HUES6 (cell line): ENCODE results near the gene DIP2C.

ENCODE experiments used
- H3K27ac ChIP-seq: 2 replicates; pipeline ENCODE4 v1.7.0; 2013; ENCODE audit warnings: low read depth, mild to moderate bottlenecking, low read length, inconsistent platforms
- H3K27me3 ChIP-seq: 2 replicates; pipeline ENCODE4 v1.6.1; 2013; ENCODE audit warnings: low read length; ENCODE audit not compliant: control insufficient read depth, insufficient read depth
- H3K36me3 ChIP-seq: 2 replicates; pipeline ENCODE4 v1.6.1; 2013; ENCODE audit warnings: low read length; ENCODE audit not compliant: control insufficient read depth, insufficient read depth
- H3K4me1 ChIP-seq: 2 replicates; pipeline ENCODE4 v1.6.1; 2013; ENCODE audit warnings: low read length; ENCODE audit not compliant: control insufficient read depth, insufficient read depth
- H3K4me3 ChIP-seq: 2 replicates; pipeline ENCODE4 v1.5.1; 2013; ENCODE audit warnings: low read depth, low read length
- H3K9ac ChIP-seq: one replicate; pipeline ENCODE4 v1.6.1; 2013; ENCODE audit warnings: mild to moderate bottlenecking, low read length
- H3K9me3 ChIP-seq: 2 replicates; pipeline ENCODE4 v1.6.1; 2013; ENCODE audit warnings: low read depth, low read length; ENCODE audit not compliant: control insufficient read depth, insufficient read depth

Gene DIP2C

DNA sequence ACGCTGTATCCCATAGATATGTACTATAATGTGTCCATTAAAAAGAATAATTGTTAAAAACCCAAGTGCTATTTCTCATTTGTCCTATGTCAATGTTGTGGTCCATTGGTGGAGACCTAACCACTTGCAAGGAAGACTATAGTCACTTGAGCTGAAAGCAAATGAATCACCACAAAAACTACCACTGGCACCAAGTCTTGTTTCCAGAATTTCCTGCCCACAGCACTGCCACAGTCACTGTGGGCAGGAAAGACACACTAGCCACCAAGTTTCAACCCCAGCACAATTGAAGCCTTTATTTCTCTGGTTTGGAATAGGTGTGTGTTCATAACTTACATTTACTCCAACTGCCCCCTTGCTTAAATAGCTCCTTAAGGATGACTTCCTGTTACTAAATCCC is 12.4 kb downstream of the DIP2C start:
- Histone ChIP-seq H3K9ac (no peak overlapping the region), H3K4me3 (no peak overlapping the region), H3K27me3 (no peaks in the 10 kb centered on the region), H3K36me3 (no peaks in the 10 kb centered on the region), H3K27ac (no peak overlapping the region), H3K4me1 (no peaks in the 10 kb centered on the region), H3K9me3 (no peaks in the 10 kb centered on the region)

- no peak overlapping the region for H3K27ac ChIP-seq
- no peaks in the 10 kb centered on the region for H3K4me1 ChIP-seq
- no peaks in the 10 kb centered on the region for H3K36me3 ChIP-seq
- H3K9ac ChIP-seq: no peak overlapping the region
- no peaks in the 10 kb centered on the region for H3K27me3 ChIP-seq
- no peak overlapping the region for H3K4me3 ChIP-seq
- H3K9me3 ChIP-seq: peaks cover 3% of the 10 kb centered on the region; the same call in 1 of the 2 replicates
These were observed 13.3 kb downstream of the DIP2C start for GRCh38 chr10:676178-676577.

DNA sequence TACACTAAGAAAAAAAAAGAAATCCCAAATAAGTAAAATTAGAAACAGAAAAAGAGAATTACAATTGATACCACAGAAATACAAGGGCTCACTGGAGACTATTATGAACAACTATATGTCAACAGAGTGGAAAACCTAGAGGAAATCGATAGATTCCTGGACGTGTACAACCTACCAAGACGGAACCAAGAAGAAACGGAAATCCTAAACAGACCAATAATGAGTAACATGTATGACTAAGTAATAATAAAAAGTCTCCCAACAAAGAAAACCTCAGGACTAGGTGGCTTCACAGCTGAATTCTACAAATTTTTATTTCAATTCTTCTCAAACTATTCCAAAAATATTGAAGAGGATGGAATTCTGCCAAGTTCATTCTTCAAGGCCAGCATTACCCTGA is 13.9 kb downstream of the DIP2C start:
- no peak overlapping the region for H3K9ac ChIP-seq
- H3K4me1 ChIP-seq: no peaks in the 10 kb centered on the region
- peaks cover 3% of the 10 kb centered on the region; the same call in 1 of the 2 replicates for H3K9me3 ChIP-seq
- H3K36me3 ChIP-seq: no peaks in the 10 kb centered on the region
- no peak overlapping the region for H3K4me3 ChIP-seq
- no peaks in the 10 kb centered on the region for H3K27me3 ChIP-seq
- no peak overlapping the region for H3K27ac ChIP-seq

- no peaks in the 10 kb centered on the region for H3K27me3 ChIP-seq
- no peak overlapping the region for H3K4me3 ChIP-seq
- H3K9ac ChIP-seq: no peak overlapping the region
- peaks cover 6% of the 10 kb centered on the region; the same call in 1 of the 2 replicates for H3K9me3 ChIP-seq
- no peak overlapping the region for H3K27ac ChIP-seq
- H3K36me3 ChIP-seq: no peaks in the 10 kb centered on the region
- no peaks in the 10 kb centered on the region for H3K4me1 ChIP-seq
These were observed 16.0 kb downstream of the DIP2C start for GRCh38 chr10:673492-673891.

GRCh38 chr10:672992-673391 is 16.5 kb downstream of the DIP2C start:
- Histone ChIP-seq H3K27ac (no peak overlapping the region), H3K9me3 (peaks cover 6% of the 10 kb centered on the region; the same call in 1 of the 2 replicates), H3K9ac (no peak overlapping the region), H3K4me1 (no peaks in the 10 kb centered on the region), H3K36me3 (no peaks in the 10 kb centered on the region), H3K4me3 (no peak overlapping the region), H3K27me3 (no peaks in the 10 kb centered on the region)

DNA sequence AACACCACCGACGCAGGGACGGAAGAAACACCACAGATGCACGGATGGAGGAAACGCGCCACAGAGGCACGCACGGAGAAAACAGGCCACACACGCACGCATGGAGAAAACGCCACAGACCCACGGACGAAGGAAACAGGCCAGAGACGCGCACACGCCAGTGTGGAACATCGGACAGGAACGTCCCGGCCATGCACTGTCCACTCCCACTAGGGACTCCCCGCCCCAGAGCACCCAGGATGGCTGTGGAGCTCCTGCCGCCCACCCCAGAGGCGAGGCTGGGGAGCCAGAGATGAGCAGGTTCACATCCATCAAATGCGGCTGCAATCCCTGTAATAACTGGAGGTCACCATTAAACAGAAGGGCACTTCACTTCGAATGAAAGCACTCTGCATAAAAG is 17.3 kb downstream of the DIP2C start:
- no peaks in the 10 kb centered on the region for H3K4me1 ChIP-seq
- no peak overlapping the region for H3K9ac ChIP-seq
- H3K27me3 ChIP-seq: no peaks in the 10 kb centered on the region
- no peaks in the 10 kb centered on the region for H3K36me3 ChIP-seq
- peaks cover 6% of the 10 kb centered on the region; the same call in 1 of the 2 replicates for H3K9me3 ChIP-seq
- H3K27ac ChIP-seq: no peak overlapping the region
- no peak overlapping the region for H3K4me3 ChIP-seq

GRCh38 chr10:670990-671389 is 18.5 kb downstream of the DIP2C start:
- H3K4me3 ChIP-seq: no peak overlapping the region
- H3K27ac ChIP-seq: no peak overlapping the region
- no peak overlapping the region for H3K9ac ChIP-seq
- H3K4me1 ChIP-seq: no peaks in the 10 kb centered on the region
- peaks cover 6% of the 10 kb centered on the region; the same call in 1 of the 2 replicates for H3K9me3 ChIP-seq
- H3K27me3 ChIP-seq: no peaks in the 10 kb centered on the region
- H3K36me3 ChIP-seq: no peaks in the 10 kb centered on the region

- Histone ChIP-seq H3K27ac (no peak overlapping the region), H3K4me1 (no peaks in the 10 kb centered on the region), H3K9me3 (peaks cover 6% of the 10 kb centered on the region; the same call in 1 of the 2 replicates), H3K36me3 (no peaks in the 10 kb centered on the region), H3K27me3 (no peaks in the 10 kb centered on the region), H3K9ac (no peak overlapping the region), H3K4me3 (no peak overlapping the region)
These were observed 19.4 kb downstream of the DIP2C start for GRCh38 chr10:670038-670437.

DNA sequence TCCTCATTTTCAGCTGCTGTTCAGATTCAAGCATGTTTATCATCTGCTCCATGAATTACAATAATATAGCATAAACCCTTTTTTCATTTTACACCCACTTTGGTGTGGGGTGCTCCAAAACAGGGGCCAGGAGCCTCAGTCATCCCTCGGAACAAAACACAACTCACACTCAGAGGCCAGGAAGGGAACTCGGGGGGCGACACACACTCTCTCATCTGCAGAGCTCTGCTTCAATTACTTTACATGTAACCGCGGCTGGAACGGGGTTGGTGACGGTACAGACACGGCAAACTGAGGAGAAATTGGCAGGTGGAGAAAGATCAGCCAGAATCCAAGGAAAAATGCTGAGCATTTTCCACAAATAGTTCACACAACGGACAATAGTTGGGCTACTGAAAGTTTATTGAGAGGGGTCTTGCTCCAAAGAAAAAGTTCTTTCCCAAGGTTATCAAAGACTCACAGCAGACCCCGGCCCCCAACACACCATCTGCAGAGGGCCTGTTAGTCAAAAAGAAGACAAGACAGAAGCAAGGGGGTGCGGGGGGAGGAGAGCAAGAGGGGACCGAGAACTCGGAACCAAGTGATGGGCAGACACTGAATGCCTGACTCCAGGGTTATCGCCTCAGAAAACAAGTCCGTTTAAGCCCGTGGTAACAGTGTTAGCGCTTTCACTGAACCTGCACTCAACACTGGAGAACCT is 20.5 kb downstream of the DIP2C start:
- H3K9me3 ChIP-seq: peaks cover 6% of the 10 kb centered on the region; the same call in 1 of the 2 replicates
- no peak overlapping the region for H3K9ac ChIP-seq

DNA sequence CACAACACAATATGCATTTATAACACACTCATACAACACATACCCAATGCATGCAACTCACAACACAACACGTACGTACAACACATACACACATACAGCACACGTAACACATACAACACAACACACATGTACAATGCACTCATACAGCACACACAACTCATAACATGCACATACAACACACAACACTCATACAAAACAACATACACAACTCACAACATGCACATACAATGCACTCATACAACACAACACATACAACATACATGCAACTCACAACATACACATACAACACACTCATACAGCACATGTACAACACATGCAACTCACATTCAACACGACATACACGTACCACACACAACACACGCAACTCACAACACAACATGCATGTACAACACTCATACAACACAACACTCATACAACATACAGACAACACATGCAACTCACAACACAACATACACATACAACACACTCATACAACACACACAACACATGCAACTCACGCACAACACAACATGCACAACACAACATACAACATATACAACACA is 21.8 kb downstream of the DIP2C start:
- no peaks in the 10 kb centered on the region for H3K4me1 ChIP-seq
- H3K9me3 ChIP-seq: peaks cover 6% of the 10 kb centered on the region; the same call in 1 of the 2 replicates

More for the DNA sequence above, 20.5 kb downstream of the DIP2C start:
- Histone ChIP-seq H3K36me3 (no peaks in the 10 kb centered on the region), H3K27me3 (no peaks in the 10 kb centered on the region), H3K4me1 (no peaks in the 10 kb centered on the region), H3K27ac (no peak overlapping the region), H3K4me3 (no peak overlapping the region)

GRCh38 chr10:667096-667495 is 22.4 kb downstream of the DIP2C start:
- Histone ChIP-seq H3K36me3 (no peaks in the 10 kb centered on the region), H3K27ac (no peak overlapping the region), H3K4me1 (peaks cover 2% of the 10 kb centered on the region), H3K4me3 (no peak overlapping the region), H3K27me3 (no peaks in the 10 kb centered on the region), H3K9ac (no peak overlapping the region), H3K9me3 (peaks cover 6% of the 10 kb centered on the region; the same call in 1 of the 2 replicates)

More for the DNA sequence above, 21.8 kb downstream of the DIP2C start:
- Histone ChIP-seq H3K27ac (no peak overlapping the region), H3K4me3 (no peak overlapping the region), H3K36me3 (no peaks in the 10 kb centered on the region), H3K27me3 (no peaks in the 10 kb centered on the region), H3K9ac (no peak overlapping the region)
